ENCODE data around the gene IL12B.
"Not testable (repeated sequence)": the region's sequence is repeated elsewhere in the genome, so short reads cannot be mapped to it uniquely, and the experiment has no call there.

IL12B gene

DNA sequence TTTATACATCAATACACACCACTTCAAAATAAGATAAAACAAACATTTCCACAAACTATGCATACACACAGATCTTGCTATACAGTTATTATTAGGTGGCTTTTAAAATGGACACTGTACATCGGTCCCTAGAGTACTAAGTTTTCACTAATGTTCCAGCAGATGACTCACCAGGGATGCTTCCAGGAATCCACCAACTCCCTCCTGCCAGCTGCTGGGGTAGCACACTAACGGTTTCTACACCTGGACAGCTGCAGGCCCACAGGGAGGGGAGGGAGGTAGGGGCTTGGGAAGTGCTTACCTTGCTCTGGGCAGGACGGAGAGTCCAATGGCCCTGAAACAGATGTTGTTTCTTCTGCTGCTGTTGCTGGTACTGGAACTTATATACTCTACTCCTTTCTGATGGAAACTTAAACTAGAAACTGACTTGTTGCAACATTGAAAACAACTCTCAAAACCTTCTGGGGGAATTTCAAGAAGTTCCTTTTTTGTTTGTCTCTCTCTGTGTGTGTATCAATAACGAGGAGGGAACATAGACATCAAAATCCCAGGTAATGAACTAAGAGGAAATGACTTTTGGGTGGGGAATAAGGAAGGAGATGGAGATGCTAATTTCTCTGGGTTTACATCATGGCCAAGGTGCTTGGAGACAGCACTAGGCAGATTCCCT, at the start of gene IL12B:
Gene IL12B (minus strand): TSS at position 357 of the 670 bp plus-strand sequence. CDS start 3,705 bp downstream, outside the sequence.
- no peak for DNase-seq

DNA sequence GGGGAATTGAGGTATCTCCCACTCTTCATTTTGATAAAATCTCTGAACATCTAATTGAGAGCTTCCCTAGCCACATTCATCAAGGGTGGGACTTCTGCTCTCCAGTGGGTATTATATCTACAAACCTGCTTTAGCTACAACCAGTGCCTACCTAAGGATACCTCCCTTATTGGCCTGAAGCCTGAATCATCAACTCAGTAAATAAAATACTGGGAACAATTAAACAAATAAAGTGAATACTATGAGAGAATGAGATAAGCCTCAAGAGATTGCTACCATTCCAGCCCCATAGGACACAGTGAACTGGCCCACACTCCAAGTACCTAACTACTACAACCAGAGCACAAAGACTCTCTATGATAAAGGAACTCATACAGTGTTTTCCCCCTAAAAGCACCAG, 47.4 kb upstream of the IL12B start:
- no peak for DNase-seq

DNA sequence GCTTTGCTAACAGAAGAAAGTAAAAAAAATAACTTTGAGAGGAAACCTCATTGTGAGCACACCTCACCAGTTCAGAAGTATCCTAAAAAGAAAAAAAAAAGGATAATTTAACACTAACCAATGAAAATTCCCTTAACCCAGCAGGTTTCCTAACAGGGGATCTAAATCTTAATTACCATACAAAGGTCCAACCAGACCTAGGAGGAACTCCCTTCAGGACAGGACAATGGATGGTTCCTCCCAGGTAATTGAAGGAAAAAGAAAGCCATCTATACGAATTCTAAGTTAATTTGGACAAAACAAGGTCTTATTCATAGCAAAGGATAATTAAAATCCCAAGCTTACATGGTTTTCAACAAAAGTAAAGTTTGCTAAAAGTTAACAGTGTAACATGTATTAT, 37.6 kb upstream of the IL12B start:
- not testable (repeated sequence) for DNase-seq

DNA sequence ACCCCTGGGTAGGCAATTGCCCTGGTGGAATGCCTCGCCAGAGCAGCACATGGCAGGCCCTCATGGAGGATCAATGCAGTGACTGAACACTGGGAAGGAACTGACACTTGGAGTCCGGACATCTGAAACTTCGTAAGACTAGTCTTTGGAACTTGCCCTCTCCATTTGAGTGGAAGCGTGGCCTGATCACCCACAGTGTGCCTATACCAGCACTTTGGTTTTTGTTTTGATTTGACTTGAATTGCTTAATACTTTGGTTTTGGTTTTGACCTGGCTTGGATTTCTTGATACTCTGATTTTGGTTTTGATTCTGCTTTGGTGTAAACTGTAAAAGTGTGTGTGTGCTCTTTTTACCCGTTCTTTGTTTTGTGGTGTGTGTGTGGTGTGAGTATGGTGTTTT, 36.5 kb upstream of the IL12B start:
- not testable (repeated sequence) for DNase-seq

DNA sequence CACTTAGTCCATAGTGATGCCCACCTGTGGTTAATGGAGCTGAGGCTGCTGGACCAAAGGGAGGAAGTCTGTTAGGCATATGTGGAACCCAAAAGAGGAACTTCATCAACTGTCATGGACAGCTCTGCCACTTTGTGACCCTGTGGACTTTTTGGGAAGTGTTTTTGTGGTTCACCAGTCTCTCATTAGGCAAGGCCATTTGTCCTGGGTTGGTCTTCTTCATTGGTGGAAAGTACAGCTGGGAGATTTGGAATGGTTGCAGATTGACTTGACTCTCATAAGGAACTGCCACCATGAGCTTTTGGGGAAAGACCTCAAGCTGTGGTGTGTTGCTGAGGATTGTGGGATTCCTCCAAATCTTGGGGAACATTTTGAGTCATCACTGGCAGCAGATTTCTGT, 31.9 kb upstream of the IL12B start:
- no peak for DNase-seq

DNA sequence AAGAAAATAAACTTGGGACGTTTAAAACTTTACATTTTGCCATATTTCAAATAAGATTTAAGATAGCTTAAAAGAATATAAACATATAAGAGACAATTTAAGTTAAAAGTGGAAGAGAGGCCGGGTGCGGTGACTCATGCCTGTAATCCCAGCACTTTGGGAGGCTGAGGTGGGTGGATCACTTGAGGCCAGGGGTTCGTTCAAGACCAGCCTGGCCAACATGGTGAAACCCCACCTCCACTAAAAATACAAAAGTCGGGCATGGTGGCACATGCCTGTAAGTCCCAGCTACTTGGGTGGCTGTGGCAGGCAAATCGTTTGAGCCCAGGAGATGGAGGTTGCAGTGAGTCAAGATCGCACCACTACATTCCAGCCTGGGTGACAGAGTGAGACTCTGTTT, 29.6 kb upstream of the IL12B start:
- DNase-seq, result not testable (repeated sequence)

DNA sequence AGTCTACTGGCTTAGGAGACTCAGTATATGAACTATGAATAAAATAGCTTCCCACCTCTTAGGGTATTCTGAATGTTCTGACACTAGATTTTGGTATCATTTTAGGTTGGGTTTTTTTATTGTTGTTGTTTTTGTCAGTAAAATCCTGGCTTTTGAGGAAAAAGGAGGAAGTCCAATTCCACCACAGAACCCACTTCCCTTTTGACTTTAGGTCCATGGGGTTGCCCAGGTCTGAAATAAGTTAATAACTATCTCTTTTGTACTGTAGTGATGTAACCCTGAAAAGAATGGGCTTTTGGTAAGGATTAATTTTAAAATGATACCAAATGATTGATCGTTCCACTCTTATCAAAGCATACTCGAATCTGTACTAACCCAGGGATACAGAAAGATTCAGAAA, 29.1 kb upstream of the IL12B start:
- DNase-seq, result no peak

DNA sequence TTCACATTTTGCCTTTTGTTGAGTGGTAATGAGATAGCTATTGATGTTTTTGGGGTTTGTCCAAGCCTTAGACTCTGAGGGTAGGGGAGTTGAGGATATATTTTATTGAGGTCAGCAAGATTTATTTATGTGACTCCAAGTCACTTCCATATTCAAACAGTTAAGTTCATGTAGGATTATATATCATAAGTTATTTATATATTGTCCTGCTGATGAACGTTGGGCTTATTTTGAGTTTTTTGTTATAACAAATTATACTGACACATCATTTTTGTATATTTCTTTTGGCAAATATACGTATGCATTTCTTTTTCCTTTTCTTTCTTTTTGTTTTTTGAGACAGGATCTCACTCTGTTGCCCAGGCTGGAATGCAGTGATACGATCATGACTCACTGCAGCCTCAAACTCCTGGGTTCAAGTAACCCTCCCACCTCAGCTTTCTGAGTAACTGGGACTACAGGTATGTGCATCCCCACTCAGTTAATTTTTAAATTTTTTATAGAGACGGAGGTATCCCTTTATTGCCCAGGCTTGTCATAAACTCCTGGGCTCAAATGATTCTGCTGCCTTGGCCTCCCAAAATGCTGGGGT, 23.5 kb upstream of the IL12B start:
- DNase-seq, result no peak

DNA sequence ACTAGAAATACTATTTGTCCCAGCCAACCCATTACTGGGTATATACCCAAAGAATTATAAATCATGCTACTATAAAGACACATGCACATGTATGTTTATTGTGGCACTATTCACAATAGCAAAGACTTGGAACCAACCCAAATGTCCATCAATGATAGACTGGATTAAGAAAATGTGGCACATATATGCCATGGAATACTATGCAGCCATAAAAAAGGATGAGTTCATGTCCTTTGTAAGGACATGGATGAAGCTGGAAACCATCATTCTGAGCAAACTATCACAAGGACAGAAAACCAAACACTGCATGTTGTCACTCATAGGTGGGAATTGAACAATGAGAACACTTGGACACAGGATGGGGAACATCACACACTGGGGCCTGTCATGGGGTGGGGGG, 20.4 kb upstream of the IL12B start:
- DNase-seq, result not testable (repeated sequence)

DNA sequence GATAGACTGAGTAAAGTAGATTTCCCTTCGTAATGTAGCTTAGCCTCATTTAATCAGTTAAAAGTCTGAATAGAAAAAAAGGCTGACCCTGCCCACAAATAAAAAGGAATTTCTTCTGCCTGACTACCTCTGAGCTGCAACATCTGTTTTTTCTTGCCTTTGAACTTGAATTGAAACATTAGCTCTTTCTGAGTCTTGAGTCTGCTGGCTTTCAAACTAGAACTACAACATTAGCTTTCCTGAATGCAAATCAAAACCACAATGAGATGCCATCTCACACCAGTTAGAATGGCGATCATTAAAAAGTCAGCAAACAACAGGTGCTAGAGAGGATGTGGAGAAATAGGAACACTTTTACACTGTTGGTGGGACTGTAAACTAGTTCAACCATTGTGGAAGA, 19.9 kb upstream of the IL12B start:
- not testable (repeated sequence) for DNase-seq

DNA sequence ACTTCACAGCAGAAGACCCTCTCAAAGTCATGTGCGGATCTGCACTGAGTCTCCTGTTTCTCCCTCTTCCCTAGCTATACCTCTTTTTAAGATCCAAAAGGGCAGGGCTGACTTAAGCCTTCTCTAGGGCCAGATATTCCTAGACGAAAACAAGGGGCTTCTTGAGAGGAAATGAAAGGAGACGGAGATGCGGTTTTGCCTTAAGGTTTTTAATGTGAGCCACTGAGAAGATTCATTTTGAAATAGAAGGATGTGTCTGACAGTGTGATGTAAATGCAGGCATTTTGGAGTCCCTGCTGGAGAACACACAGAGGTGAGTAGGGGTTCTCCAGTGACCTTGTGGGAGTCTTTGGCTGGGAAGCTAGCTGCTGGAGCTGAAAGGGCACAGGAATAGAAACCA, 15.6 kb upstream of the IL12B start:
- no peak for DNase-seq

DNA sequence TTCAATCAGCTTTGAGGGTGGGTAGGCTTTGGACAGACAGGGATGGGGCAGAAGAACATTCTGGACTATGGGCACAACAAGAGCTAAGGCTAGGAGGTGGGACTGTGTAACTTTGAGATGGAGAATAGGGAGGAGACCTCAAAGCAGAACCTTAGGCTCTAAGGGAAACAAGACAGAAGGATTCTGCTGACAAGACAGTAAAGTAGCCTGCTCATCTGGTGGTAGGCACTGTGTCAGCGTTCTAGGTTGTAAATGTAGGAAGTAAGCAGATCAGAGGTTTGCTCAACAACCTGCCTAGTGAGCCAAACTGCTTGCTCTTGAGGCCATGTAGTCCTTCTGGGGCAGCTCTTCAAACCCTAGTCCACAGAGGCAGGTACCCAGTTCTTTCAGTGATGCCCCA, 15.0 kb upstream of the IL12B start:
- DNase-seq, result no peak

DNA sequence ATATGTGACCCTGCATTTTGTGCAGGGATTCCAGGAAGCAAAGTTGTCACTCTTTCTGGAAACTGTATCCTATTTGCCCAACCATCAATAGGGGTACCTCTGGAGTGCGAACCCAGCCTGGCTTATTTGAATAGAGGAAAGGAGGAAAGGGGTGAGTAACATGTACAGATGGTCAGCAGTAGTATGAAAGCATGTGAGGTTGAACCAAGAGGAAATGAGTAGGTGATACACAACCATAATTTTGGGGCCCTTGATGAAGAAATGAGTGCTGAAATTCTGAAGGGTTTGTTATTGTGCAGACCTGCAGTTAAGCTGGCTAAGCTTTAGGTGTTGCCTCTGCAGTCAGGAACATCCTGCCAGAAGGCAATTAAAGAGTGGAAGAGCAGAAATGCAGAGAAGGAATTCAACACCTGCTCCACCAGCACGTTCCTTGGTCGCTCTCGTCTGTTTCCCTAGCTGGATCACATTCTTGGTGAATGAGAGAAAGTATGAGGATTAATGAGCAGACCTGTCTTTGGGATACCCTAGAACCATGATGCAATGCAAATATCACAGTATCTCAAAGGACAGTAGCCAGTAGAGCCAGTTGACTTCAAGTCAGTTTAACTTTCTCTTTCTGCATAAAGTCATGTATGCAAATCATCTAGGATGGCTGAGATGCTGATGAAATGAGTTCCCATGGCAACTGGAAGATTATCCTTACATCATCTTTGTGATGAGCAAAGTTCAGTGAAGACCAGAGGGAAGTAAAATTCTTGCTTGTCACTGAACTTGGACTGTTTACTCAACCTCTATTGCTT, 13.2 kb upstream of the IL12B start:
- DNase-seq, result no peak

DNA sequence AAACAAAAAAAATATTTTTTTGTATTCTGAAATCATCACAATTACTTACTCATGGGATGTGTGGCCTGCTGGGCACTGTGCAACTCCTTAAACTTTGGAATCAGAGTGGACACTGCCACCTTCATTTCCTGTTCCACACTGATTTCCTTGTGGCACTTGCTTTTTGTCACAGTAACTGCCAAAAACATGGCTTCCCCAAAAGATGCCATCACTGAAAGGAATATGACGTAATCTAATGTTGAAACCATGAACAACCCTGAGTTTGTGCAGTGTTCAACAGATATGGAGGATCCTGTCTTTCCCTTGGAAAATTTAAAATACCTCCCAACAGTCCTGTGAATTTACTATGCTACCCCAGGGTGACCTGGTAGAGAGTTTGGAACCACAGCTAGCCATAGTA, 12.6 kb upstream of the IL12B start:
- DNase-seq, result no peak

DNA sequence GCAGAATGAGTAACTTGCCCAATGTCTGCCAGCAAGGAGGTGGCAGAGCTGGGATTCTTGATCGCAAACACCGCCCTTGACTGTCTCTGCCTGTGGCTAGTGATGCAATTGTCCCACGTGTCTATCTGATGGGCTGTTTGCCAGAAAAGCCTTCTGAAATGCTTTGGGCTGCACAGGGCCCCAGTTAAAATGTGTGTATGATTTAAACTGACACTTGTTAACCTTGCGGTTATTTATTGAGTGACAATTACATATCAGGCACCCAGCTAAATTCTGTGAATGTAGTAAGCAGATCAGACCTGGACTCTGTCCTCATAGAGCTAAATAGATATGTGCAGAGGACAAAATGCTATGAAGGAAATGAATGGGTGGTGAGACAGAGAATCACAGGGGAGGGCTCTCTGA, 11.6 kb upstream of the IL12B start:
- no peak for DNase-seq

DNA sequence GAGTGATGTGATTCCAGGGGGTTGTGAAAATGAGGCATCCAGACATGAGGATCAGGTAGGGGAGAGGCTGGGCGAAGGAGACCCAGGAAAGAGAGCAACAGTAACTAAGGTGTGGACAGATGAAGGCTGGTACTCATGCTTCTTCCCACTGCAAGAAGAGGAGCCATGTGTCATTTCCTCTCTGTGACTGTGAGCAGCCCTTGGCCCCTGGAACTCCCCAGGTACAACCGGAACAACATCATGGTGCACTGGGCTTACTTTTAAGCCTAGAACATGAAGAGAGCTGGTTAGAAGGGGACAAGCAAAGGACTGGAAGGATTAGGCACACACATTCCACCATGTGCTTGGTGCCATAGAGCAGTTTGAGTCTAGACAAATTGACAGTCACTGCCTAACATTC, 10.9 kb upstream of the IL12B start:
- DNase-seq, result no peak

DNA sequence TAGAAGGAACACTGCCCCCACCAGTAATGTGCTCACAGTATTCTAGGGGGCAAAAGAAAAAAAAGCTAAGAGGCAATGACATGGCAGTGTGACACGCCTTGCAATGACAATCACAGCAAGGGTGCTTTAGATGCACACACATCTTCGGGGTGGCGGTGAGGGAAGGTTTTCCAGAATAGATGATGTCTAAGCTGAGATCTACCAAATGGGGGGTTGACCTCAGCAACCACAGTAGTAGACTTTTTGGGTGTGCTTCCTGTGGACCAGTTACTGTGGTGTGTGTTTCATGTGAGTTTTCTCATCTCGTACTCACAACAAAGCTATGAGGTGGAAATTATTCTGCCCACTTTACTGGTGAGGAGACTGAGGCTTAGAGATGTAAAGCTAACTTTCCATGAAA, 10.2 kb upstream of the IL12B start:
- DNase-seq, result no peak

DNA sequence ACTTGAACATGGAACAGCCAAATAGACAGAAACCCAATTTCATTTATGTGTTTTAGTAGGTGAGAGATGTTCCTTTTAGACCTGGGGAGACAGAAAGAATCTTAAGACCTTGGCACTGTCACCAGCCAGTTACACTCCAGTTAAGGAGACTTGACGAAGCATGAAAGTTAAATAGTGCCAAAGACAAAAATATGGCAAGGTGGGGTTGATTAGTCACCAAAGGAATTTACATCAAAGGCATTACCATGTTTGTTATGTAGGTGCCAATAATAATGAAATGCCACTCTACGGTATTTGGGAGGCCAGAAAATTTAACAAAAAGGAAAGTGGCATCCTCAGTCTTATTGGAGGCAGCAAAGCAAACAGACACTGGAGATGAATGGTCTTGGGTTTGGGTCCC, 9.2 kb upstream of the IL12B start:
- DNase-seq, result no peak

DNA sequence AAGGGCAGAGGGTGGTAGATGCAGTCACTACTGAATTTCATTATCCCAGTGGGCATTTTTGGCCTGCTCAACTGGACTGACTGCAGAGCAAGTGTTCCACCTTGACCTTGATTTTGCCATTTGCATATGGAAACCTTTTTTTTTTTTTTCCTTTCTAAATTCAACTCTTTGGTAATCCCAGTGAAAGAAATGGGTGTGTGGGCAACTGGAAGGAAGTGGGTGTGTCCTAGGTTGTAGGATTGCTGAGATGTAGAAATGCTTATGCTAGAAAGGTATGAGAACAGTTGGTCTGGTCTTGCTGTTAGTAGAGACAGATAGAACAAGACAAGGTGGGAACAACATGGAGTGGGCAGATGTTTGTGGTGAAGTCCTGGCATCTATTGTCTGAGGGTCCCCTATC, 7.8 kb upstream of the IL12B start:
- no peak for DNase-seq

DNA sequence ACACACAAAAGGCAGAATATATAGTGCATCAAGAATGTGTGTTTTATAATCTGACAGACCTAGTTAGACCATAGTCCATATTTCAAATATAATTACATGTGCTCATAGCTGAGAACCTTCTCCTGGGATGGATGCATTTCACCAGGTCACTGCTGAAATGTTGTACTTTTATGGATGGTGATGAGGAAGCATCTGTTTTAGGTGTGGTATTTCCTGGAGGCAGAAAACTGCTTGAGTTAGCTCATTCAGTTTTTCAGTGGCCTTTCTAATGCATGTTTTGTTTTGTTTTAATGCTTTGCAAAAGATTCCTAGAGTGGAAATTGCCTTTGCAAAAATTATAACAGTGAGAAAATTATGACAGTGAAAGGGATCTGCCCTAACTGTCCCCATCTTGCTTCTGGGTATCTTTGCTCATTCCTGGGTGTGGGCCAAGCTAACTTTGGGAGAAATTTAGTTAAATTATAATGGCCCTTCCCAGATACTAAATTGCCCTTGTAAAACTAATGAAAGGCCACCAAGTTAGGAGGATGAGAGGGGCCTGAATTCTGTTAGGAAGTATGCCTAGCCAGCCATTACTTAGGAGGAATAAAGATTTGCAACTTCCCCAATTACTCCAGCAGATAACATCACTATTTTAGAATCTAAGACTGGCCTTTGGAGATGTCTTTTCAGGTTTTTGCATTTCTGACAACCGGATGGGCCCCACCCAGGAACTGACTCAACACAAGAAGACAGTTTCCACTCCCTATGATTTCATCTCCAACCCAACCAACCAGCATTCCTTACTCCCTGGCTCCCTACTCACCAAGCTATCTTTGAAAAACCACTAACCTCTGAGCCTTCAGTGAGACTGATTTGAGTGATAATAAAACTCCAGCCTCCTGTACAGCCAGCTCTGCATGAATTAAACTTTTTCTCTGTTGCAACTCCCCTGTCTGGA, 7.0 kb upstream of the IL12B start:
- no peak for DNase-seq

DNA sequence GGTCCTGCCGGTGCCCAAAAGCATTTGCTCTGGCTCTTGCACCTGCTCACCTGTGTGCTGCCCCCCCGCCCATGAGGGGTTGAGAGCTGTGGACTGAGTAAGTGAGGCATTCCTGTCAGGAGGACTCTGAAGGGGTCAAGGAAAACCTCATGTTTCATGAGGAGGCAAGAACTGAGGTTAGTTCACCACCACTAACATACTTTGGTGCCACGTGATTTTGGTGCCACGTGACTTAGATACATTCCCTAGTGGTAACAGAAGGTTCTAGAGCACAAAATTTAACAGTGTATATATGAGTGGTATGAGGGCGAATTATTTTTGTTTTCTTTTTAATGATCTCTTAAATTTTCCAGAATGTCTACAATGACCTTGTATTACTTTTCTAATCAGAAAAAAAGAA, 6.3 kb upstream of the IL12B start:
- no peak for DNase-seq

DNA sequence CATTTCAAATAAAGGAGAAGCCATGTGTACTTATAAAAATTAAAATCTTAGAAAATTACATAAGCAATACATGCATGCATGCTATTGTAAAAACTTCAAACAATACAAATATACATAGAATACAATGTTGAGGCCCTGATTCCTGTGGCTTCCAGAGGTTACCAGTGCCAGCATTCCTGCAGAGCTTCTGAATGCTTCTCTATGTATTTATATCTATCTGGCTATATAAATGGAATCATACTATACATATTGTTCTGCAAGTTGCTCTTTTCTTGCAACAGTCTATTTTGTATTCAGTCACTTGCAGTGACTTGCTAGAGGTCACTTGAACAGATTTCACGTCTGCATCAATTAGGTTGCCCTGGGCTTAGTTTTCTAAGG, 3.2 kb upstream of the IL12B start:
- no peak for DNase-seq

Measured in NCI-H446 treated with DMSO at 0.1 percent for 48 hours (cell line).